Transverse colon (tissue), 4 donors: ENCODE data around the gene FAM9C.

Experiments
- EP300 ChIP-seq: sonication (generic); formaldehyde crosslinking; IDR thresholded peaks from one replicate; pipeline ENCODE4 v1.6.1; 2017; ENCODE audit warnings: antibody characterized with exemption, low read depth
- POLR2A ChIP-seq: fragments of 450-650 bp; IDR thresholded peaks from one replicate; pipeline ENCODE4 v1.6.1; 2016; ENCODE audit warnings: antibody characterized with exemption, mild to moderate bottlenecking, moderate library complexity
- POLR2AphosphoS5 ChIP-seq, 3 donors: sonication (generic); formaldehyde crosslinking; IDR thresholded peaks; one replicate each; pipeline ENCODE4 v1.6.1; 2016; ENCODE audit warnings: antibody characterized with exemption in 3 of 3
- TF ChIP-seq, protein P1 (sequence below), 5 experiments: fragments of 200-600 bp in 3 of 5; fragments of 450-650 bp in 2 of 5; sonication (generic) in 3 of 5; IDR thresholded peaks; 1 replicate in 2 of 5; 2 replicates in 3 of 5; pipeline ENCODE4 v1.5.1; 2016 to 2017; ENCODE audit warnings: antibody characterized with exemption in 5 of 5, inconsistent platforms in 3 of 5, mild to moderate bottlenecking in 2 of 5, moderate library complexity in 1 of 5

DNA sequence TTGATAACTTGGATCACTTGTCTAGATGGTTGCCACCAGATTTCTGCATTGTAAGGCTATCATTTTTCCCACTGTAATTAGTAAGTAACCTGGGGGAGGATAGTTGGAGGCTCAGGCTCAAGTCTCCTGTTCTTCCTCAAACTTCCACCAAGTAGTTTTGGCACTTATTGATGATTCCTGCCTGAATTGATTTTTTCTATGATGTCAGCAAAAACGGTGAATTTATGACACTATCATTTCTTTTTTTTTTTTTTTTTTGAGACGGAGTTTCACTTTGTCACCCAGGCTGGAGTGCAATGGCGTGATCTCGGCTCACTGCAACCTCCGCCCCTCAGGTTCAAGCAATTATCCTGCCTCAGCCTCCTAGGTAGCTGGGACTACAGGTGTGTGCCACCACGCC, 57.1 kb downstream of the FAM9C start:
- TF ChIP-seq, protein P1, sequence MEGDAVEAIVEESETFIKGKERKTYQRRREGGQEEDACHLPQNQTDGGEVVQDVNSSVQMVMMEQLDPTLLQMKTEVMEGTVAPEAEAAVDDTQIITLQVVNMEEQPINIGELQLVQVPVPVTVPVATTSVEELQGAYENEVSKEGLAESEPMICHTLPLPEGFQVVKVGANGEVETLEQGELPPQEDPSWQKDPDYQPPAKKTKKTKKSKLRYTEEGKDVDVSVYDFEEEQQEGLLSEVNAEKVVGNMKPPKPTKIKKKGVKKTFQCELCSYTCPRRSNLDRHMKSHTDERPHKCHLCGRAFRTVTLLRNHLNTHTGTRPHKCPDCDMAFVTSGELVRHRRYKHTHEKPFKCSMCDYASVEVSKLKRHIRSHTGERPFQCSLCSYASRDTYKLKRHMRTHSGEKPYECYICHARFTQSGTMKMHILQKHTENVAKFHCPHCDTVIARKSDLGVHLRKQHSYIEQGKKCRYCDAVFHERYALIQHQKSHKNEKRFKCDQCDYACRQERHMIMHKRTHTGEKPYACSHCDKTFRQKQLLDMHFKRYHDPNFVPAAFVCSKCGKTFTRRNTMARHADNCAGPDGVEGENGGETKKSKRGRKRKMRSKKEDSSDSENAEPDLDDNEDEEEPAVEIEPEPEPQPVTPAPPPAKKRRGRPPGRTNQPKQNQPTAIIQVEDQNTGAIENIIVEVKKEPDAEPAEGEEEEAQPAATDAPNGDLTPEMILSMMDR (IDR thresholded peaks at IDR 0.05) = no peak
- TF ChIP-seq POLR2A (no peak), POLR2AphosphoS5 (IDR thresholded peaks at IDR 0.05) (no peak), EP300 (no peak)
